Sigmoid colon (tissue), 4 donors: ENCODE results near the gene FOXD2.

Experiments used
- EP300 ChIP-seq, 4 donors: sonication (generic); formaldehyde crosslinking; IDR thresholded peaks; one replicate each; pipeline ENCODE4 v1.6.1; 2017; ENCODE audit warnings: antibody characterized with exemption in 4 of 4
- POLR2A ChIP-seq, 2 donors: fragments of 450-650 bp; IDR thresholded peaks; one replicate each; pipeline ENCODE4 v1.6.1; 2016; ENCODE audit warnings: antibody characterized with exemption in 2 of 2, mild to moderate bottlenecking in 2 of 2, moderate library complexity in 2 of 2
- POLR2AphosphoS5 ChIP-seq, 4 donors: sonication (generic); formaldehyde crosslinking; IDR thresholded peaks; one replicate each; pipeline ENCODE4 v1.6.1; 2017; ENCODE audit warnings: antibody characterized with exemption in 4 of 4
- TF ChIP-seq, protein P1 (sequence below), 4 experiments: fragments of 450-650 bp in 3 of 4; fragments of 200-600 bp in 1 of 4; IDR thresholded peaks; one replicate each; pipeline ENCODE4 v1.5.1; 2016 to 2019; ENCODE audit warnings: antibody characterized with exemption in 4 of 4, mild to moderate bottlenecking in 3 of 4, moderate library complexity in 2 of 4

DNA sequence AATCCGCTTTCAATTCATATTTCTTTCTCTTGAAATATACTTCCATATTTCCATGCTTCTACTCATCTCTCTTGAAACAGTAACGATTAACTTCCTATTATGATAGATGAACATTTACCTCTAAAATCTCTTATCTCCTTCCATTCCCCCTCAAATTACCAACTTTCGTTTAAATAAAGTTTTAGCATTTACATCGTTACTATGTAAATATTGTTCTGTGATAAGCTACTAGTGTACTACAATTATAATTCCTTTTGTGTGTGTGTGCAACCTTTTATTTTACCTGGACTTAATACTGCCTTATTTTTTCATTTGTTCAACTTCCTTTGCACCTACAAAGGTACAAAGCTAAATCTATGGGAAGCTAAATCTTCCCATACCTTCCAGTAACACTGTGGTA is 17.3 kb upstream of the FOXD2 start:
- TF ChIP-seq, protein P1, sequence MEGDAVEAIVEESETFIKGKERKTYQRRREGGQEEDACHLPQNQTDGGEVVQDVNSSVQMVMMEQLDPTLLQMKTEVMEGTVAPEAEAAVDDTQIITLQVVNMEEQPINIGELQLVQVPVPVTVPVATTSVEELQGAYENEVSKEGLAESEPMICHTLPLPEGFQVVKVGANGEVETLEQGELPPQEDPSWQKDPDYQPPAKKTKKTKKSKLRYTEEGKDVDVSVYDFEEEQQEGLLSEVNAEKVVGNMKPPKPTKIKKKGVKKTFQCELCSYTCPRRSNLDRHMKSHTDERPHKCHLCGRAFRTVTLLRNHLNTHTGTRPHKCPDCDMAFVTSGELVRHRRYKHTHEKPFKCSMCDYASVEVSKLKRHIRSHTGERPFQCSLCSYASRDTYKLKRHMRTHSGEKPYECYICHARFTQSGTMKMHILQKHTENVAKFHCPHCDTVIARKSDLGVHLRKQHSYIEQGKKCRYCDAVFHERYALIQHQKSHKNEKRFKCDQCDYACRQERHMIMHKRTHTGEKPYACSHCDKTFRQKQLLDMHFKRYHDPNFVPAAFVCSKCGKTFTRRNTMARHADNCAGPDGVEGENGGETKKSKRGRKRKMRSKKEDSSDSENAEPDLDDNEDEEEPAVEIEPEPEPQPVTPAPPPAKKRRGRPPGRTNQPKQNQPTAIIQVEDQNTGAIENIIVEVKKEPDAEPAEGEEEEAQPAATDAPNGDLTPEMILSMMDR (IDR thresholded peaks at IDR 0.05), result no peak
- TF ChIP-seq POLR2A (IDR thresholded peaks at IDR 0.05) (no peak), POLR2AphosphoS5 (IDR thresholded peaks at IDR 0.05) (no peak), EP300 (IDR thresholded peaks at IDR 0.05) (no peak)
